Left renal pelvis (tissue), 4 donors: Measurements from ENCODE around the gene ADAD2. TPM values are rescaled to one million over a fixed set of nuclear protein-coding genes. Genes with fewer than 3 reads are reported as not detected.

Source experiments
- DNase-seq, 4 donors: peaks; one replicate each; pipeline ENCODE4 v3.0.0-alpha.2; 2013; ENCODE audit warnings: low read depth in 4 of 4, low spot score in 3 of 4
- polyA plus RNA-seq, 4 donors: library from polyadenylated mRNA; unstranded; fragments of 120-200 nt; gene quantifications; one replicate each; pipeline ENCODE4 v1.2.1, GENCODE V29; 2013; ENCODE audit not compliant: insufficient read length in 4 of 4

ADAD2 gene
- polyA plus RNA-seq, 4 donors = 0.16 to 0.25 TPM; not detected in 2

DNA sequence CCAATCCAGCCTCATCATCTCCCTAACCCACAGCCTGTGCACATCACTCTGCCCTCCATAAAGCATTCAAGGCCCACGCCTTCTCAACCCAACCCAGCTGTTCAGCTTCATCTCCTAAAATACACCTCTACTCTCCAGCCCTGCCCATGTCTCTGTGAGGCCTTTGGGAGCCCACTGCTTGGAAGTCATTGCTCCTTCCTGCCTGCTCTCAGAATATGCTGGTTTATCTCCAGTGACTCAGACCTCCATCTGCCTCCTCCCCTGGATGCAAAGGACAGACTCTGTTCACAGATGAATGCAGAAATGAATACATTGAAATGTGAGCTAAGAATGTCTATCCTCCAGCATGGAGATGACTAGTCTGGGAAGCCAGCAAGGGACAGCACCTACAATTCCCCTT is 29.9 kb downstream of the ADAD2 start:
- DNase-seq = no peak

GRCh38 chr16:84223456-84223855 is 32.5 kb downstream of the ADAD2 start:
- no peak for DNase-seq

- no peak for DNase-seq
Measured at GRCh38 chr16:84224554-84224953, 33.6 kb downstream of the ADAD2 start.

DNA sequence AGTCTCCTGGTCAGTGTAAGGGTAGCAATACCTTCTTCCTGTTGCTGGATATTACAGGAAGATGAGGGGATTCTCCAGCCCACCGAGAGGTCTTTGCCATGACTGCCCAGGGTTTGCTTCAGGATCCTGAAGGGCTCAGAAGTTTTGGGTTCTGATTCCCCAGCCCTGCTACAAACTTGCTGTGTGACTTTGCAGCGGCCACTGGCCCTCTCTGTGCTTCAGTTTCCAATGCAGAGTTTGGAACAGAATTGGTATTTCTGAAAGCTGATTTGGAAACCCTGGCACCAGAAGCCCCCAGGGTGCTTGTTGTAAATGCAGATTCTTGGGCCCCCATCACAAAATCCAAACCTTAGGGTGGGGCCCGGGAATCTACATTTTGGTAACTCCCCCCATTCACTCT is 34.2 kb downstream of the ADAD2 start:
- DNase-seq = no peak

DNA sequence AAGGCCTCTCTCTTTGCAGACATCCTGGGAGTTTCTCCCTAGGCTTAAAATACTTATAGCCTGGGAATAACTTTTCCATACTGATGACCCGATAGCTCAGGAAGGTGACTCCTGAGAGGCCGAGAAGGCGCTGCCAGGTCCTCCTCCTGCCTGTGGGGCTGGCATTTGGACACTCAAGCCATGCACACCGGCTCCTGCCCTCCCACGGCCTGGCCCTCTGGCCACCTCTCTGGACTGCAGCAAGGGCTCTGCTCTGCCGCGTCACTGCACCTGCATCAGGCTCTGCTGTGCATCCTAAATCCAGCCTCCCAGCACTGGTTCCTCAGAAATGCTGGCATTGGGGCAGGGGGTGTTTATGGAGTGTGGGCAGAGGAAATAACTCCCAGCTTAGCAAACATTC is 34.6 kb downstream of the ADAD2 start:
- DNase-seq = no peak

- no peak for DNase-seq
Measured at GRCh38 chr16:84226026-84226425, 35.1 kb downstream of the ADAD2 start.

- no peak for DNase-seq
Measured at GRCh38 chr16:84227548-84227947, 36.6 kb downstream of the ADAD2 start.

DNA sequence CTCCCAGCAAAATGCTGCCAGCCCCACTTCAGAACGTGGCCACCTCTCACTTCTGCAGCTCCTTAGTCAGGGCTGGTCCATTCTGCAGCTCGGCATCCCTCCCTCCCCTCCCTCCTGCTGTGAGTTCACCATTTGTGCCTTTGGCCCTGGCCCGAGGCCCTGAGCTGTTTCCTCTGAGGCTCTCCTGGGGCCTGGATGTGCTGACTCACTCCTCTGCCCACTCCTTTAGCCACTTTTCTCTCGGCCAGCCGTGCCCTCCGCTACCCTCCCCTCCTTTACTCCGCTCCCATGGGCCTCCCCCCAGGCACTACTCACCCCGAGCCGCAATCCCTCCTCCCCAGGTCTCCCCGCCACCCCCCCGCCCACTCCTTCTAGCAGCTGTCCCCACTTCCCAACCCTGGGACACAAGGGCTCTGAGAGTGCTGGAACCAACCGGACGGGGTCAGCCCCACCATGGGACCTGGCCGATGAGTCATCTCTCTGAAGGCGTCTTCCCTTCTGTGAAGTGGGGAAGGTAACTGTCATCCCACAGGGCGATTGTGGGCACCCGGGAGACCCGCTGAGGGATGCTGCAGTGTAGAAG is 37.4 kb downstream of the ADAD2 start:
- no peak for DNase-seq

DNA sequence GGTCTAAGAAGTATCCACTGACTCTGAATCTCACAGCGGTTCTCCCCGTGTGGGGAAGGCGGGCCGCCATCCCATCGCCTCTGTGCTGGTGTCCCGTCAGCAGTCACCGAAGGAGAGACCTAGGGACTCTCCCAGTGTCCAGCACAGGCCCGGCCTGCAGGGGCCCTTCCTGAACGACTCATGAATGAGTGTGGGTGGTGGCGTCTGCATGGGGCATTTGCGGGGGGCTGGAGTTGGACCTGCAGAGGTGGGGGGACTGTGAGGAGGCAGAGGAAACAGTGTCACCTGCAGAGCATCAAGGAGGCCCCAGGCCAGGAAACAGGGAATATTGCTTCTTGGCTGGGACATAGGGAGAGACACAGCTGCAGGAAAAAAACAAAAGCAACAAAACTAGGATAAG is 38.5 kb downstream of the ADAD2 start:
- DNase-seq = no peak

GRCh38 chr16:84232060-84232459 is 41.1 kb downstream of the ADAD2 start:
- DNase-seq = no peak

DNA sequence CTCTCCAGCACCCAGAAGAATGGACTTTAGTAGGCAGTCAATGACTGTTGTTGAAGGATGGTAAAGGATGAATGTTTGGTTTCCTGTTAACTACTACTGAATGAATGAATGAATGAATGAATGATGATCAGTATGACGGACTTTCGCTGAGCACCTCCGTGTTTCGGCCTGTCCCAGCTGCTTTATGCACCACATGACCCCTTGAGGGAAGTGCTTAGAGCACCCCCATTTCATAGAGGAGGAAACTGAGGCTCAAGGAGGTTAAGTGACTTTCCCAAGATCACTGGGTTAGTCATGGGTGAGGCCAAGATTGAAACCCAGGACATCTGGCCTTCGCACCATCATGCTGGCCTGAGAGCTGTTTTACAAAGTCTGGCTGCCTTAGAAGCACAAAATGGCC is 42.0 kb downstream of the ADAD2 start:
- no peak for DNase-seq

DNA sequence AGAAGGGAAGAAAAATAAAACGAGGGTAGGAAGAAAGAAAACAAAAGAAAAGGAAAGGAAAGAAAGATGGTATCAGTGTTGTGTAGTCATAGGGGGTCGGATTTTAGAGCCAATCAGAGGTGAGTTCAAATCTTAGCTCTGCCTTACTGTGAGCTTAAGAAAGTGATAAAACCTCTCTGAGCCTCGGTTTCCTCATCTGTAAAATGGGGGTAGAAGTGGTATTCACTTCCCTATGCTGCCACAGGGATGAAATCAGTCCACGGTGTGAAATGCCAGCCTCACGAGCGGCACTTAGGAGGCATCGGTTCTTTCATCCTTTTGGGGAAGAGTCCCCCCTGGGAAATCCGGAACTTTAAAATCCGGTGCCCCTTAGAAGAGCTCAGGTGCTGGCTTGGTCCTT is 42.8 kb downstream of the ADAD2 start:
- DNase-seq = no peak

DNA sequence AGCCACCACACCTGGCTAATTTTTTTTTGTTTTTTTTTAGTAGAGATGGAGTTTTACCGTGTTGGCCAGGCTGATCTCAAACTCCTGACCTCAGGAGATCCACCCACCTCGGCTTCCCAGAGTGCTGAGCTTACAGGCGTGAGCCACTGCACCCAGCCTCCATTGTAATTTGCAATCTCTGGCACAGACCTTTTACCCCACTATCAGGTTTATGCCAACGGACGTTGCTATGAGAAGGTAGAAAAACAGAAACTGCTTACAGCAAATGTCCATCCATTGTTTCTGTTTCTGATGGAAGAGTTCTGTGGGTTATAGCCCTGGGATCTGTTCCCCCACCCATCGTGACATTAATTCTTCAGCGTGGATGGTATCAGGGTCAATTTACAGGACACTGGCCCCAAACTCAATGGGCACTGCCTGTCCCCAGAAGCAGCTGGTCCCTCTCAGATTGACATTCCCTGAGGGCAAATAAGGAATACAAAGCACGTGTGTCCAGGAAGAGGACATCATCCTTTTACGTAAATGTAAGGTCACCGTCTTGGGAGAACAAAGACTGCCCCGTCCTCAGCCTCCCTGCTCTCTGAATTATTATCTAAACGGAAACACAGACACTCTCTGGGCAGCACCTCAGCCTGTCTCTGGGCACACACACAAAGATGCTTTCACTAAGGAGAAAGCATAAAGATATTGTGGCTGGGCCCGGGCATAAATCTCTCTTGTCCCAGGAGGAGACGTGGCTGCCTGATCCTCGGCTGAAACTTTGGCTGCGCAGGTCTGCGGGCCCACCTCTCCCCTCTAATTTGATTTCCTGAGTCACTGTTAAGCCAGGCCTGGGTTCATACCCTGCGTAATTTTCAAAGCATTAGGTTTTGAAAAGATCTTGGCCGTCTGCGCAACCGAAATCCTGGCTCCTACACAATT is 43.6 kb downstream of the ADAD2 start:
- DNase-seq = no peak

DNA sequence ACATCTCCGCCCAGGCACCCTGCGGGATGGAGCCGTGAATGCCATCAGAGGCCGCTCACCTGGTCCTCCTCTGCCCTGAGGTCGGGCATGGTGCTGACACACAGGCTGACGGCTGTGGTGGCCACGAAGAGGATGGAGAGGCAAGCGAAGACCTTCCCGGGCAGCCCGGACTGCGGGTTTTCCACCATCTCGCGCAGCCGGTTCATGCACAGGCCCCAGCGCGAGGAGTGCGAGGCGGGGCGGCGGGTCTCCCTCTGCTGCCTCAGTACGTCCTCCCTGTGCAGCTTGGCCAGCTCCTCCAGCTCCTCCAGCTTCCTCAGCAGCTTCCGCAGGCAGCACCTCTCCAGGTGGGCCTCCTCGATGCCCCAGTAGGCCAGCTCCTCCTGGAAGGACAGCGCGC is 45.7 kb downstream of the ADAD2 start:
- no peak for DNase-seq

DNA sequence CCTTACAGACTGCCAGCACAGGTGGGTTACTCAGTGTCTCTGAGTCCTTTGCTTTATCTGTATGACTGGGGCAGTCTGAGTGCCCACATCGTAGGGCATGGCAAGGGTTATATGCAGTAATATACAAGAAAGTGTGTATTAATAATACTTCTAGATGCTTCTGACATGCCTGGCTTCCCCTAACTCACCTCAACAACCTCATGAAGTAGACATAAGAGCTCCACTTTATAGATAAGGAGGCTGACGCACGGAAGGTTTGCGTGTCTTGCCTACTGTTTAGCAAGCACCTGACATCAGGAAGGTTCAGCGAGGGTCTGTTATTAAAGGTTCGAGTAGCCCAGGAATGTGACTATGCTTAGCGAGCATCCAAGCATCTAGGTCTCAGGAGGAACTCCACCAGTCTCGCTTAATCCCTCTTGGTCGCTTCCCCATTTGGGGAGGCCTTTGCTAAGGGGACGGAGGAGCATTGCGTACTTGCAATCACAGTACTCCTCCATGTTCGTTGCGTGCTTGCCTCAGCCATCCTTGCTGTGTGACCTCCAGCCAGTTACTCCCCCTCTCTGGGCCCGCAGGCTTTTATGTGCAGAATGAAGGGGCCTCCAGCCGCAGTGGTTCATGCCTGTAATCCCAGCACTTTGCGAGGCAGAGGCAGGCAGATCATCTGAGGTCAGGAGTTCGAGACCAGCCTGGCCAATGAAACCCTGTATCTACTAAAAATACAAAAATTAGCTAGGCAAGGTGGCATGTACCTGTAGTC is 47.2 kb downstream of the ADAD2 start:
- DNase-seq = no peak

DNA sequence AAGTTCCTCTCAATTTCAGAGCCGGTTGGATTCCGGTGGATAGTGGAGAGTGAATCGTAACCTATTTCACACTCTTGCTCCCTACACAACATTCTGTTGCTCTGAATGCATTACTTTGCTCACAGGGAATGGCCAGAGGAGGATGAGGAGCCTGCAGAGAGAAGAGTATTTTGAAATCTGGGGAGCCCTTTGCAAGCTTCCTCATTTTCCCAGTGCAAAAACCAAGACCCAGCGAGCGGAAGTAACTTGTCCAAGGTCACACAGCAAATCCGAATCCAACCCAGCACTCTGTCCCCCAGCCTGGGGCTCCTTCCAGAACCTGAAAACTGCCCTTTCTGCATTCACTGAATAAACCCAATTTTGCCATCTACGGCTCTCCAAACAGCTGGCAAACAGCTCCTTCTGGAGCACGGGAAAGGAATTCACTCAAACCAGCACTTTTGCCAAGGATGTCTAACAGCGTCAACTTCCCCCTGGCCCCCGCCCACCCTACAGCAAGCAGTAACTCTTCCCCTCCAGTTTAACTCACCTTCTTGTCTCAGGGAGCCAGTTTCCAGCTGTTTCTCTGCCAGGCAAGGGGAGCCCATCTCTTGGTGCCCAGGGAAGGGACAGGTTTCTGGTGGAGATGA is 48.3 kb downstream of the ADAD2 start:
- no peak for DNase-seq

DNA sequence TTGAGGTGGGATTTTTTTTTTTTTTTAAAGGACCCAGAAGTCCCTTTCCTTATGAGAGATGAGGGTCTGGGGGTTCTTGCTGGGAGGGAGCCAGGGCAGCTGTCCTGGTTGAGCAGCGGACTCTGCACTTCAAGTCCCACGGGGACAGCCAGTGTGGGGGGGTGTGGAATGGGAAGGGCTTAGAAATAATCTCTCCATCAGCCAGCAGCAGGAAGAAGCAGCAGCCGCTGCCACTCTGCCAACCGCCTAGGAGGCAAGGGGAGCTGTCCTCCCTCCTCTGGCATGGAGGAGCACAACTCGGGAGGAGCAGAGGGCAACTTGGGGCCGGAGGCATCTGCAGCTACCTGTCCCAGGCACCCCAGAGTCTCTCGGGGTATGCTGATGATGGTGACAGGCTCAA is 49.0 kb downstream of the ADAD2 start, which contains the start of gene KCNG4:
Gene KCNG4, minus strand, starts transcription at position 104 of the 400 bp plus-strand sequence. CDS start 2,527 bp downstream, outside the sequence.
- no peak for DNase-seq

DNA sequence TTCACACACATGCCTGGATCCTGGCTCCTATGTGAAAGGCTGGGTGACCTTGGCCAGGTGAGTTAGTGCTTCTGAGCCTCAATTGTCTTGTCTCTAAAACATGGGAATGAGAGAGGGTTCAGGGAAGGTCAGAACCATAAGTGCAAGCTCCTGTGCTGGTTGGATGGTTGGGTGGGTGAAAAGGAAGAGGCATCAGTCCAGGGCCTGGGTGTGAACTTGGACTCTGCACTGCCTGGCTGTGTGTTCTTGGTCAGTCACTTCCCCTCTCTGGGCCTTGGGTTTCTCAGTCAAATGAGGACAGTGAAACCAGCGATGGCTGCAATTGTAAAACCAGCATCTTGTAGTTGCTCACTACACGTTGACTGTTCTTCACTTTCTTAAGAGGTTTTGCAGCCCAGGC is 49.5 kb downstream of the ADAD2 start:
- DNase-seq = no peak

GRCh38 chr16:84241778-84242177 is 50.8 kb downstream of the ADAD2 start:
- no peak for DNase-seq

DNA sequence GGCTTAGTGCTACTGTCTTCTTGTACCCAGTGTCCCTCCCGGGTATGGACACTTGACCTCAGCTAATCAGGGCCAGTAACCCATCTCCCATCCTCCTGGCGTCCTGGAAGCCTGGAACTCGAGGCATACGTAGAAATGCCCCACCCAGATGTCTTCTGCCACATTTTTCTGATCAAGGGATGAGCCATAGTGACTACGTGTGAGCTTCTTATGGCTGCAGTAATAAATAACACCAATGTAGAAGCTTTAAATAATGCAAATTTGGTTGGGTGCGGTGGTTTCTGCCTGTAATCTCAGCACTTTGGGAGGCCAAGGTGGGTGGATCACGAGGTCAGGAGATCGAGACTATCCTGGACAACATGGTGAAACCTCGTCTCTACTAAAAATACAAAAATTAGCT is 51.9 kb downstream of the ADAD2 start:
- no peak for DNase-seq

GRCh38 chr16:84243732-84244131 is 52.8 kb downstream of the ADAD2 start:
- DNase-seq = no peak
